GM12864 (cell line): ENCODE results near the gene TADA2B.
"Not testable (repeated sequence)": the region's sequence is repeated elsewhere in the genome, so short reads cannot be mapped to it uniquely, and the experiment has no call there.

Experiments used
- DNase-seq: peaks from one replicate; pipeline ENCODE4 v3.0.0-alpha.2; 2011; ENCODE audit warnings: low read depth
- H3K4me3 ChIP-seq: 2 replicates; pipeline ENCODE4 v1.5.1; 2011; ENCODE audit warnings: mild to moderate bottlenecking, low read depth, low read length, control low read depth
- TF ChIP-seq, protein P1 (sequence below): IDR thresholded peaks from 2 replicates; pipeline ENCODE4 v1.5.1; 2011; ENCODE audit warnings: low read depth, mild to moderate bottlenecking, moderate library complexity, low read length, control low read depth, inconsistent platforms; ENCODE audit errors: missing control alignments

Gene TADA2B

DNA sequence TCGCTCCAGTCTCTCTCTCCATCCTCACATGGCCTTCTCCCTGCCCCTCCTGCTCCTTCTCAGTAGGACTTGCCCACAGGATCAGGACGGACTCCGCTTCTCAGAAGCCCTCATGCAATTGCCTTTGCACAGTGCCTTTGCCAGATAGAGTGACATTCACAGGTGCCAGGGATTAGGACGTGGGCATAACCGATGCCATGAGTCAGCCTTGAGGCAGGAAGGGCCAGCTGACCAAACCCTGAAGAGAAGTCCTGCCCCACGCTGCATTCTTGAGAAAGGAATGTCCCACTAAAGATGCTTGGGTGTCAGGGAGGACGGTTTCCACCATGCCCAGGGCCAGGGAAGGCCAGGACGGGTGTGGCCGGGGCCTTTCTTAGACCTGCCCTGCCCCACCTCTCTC is 31.3 kb downstream of the TADA2B start:
- no peak for DNase-seq
- H3K4me3 ChIP-seq = no peak overlapping the region
- TF ChIP-seq, protein P1, sequence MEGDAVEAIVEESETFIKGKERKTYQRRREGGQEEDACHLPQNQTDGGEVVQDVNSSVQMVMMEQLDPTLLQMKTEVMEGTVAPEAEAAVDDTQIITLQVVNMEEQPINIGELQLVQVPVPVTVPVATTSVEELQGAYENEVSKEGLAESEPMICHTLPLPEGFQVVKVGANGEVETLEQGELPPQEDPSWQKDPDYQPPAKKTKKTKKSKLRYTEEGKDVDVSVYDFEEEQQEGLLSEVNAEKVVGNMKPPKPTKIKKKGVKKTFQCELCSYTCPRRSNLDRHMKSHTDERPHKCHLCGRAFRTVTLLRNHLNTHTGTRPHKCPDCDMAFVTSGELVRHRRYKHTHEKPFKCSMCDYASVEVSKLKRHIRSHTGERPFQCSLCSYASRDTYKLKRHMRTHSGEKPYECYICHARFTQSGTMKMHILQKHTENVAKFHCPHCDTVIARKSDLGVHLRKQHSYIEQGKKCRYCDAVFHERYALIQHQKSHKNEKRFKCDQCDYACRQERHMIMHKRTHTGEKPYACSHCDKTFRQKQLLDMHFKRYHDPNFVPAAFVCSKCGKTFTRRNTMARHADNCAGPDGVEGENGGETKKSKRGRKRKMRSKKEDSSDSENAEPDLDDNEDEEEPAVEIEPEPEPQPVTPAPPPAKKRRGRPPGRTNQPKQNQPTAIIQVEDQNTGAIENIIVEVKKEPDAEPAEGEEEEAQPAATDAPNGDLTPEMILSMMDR = no peak

DNA sequence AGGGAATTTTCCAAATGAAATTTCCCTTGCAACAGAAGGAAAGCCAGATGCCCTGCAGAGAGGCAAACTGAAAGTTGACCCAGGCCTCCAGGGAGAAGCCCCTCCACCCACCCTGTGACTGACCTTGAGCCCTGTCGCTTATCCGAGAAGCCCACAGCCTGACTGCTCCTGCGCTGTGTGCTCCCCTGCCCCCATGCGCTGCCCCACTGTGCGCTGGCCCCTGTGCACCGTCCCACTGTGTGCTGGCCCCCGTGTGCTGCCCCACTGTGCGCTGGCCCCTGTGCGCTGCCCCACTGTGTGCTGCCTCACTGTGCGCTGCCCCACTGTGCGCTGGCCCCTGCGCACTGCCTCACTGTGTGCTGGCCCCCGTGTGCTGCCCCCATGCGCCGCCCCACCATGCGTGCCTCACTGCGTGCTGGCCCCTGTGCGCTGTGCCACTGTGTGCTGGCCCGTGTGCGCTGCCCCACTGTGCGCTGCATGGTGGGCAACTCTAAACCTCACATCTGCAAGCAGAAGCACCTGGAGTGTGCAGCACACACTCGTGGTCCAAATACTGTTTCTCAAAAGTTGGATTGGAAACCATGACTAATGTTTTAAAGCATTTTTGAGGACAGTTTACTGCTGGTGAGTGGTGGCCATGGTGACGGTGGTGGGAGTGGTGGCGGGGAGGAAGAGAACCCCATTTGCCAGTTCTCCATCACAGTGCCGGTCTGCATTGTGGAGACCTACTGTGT is 33.0 kb downstream of the TADA2B start:
- TF ChIP-seq, protein P1 = no peak
- H3K4me3 ChIP-seq = no peak overlapping the region
- DNase-seq = no peak

DNA sequence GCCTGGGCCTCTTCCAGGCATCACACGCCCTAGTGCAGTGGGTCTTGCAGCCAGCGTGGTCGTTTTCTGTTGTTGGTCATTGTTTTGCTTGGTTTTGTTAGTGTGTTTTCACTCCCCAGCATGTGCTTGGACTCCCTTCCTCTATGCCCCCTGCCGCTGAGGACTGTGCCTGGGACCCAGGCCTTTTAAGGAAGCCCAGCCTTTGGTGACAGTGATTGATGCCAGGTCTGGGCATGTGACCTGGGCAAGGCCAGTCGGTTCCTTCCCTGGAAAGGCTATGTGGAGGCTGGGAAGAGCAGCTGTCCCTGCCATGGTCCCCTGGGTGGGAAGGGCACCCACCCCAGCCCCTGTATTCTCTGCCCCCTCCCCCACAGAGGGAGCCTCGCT is 33.5 kb downstream of the TADA2B start:
- no peak overlapping the region for H3K4me3 ChIP-seq
- TF ChIP-seq, protein P1 = no peak
- no peak for DNase-seq

DNA sequence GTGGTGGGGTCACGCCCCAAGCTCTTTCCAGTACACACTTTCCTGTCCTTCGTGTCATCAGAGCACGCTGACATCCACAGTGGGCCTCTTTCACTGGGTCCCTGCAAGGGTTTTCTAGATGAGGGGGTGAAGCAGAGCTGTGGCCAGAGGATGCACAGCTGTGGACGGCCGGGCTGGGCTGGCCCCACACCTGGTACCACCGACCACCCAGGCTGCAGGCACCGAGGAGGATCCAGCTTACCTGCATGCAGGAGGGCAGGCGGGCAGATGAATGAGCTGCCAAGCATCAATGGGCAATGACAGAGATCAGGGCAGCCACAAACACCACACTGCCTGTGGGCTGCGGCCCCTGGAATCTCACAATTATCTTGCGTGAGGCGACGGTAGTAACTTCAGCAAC is 34.2 kb downstream of the TADA2B start:
- TF ChIP-seq, protein P1 = no peak
- DNase-seq = no peak
- H3K4me3 ChIP-seq = no peak overlapping the region

DNA sequence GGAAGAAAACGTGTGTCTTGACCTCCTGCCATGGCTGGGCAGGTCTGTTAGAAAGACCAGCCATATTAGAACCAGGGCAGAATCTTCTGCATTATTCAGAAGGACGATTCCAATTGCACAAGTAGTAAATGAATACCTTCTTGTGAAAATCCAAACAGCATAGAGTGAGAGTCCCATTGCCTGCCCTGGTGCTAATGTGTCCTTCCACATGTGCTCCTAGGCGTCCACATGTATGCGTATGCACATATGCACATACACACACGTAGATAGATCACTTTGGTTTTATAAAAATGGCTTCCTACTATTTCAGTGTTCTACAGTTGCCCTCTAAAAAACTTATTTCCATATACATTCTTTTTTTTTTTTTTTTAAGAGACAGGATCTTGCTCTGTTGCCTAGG is 34.9 kb downstream of the TADA2B start:
- no peak overlapping the region for H3K4me3 ChIP-seq
- DNase-seq = no peak
- TF ChIP-seq, protein P1 = no peak

DNA sequence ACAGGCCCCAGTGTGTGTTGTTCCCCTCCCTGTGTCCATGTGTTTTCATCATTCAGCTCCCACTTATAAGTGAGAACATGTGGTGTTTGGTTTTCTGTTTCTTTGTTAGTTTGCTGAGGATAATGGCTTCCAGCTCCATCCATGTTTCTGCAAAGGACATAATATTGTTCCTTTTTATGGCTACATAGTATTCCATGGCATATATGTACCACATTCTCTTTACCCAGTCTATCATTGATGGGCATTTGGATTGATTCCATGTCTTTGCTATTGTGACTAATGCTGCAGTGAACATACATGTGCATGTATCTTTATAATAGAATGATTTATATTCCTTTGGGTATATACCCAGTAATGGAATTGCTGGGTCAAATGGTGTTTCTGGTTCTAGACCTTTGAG is 36.3 kb downstream of the TADA2B start:
- not testable (repeated sequence) for DNase-seq, H3K4me3 ChIP-seq

DNA sequence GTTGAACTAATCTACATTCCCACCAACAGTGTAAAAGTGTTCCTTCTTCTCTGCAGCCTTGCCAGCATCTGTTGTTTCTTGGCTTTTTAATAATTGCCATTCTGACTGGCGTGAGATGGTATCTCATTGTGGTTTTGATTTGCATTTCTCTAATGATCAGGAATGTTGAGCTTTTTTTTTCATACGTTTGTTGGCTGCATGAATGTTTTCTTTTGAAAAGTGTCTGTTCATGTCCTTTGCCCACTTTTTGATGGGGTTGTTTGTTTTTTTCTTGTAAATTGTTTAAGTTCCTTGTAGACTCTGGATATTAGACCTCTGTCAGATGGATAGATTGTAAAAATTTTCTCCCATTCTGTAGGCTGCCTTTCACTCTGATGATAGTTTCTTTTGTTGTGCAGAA is 36.7 kb downstream of the TADA2B start:
- DNase-seq, H3K4me3 ChIP-seq: not testable (repeated sequence)
